ENCODE results near the gene GINS2. TPM values are rescaled to one million over a fixed set of nuclear protein-coding genes. Genes with fewer than 3 reads are reported as not detected.

GINS2 gene
- total RNA-seq, 1 experiment from 2014 or later = 53.3 TPM

- H3K9me2 ChIP-seq (ENCODE audit: insufficient read depth) = no peaks in the 10 kb centered on the region
- H3K27me3 ChIP-seq (ENCODE audit: insufficient read depth, low read length) = no peaks in the 10 kb centered on the region
- ChIA-PET CTCF (interaction anchor here (0.6 to 1.4 kb wide), 3 partner anchors 35 to 235 kb away, joined by 4 to 7 read pairs (median 4); no protein-coding TSS in a partner anchor), RAD21 (ENCODE audit: low non-redundant PET in 1 of 2, low total read pairs in 2 of 2, uncharacterized antibody in 2 of 2, unreplicated experiment in 2 of 2) (interaction anchor here in 1 of 2 experiments (0.6 kb wide), 1 partner anchor 304 kb away, joined by 3 read pairs; no protein-coding TSS in a partner anchor), POLR2A (no interaction called here)
- H3K4me2 ChIP-seq (ENCODE audit: low read length) = no peak overlapping the region
- H3K4me1 ChIP-seq (ENCODE audit: control insufficient read depth in 1 of 2, insufficient read depth in 2 of 2, low read length in 2 of 2) = peaks cover 9 to 42% of the 10 kb centered on the region in 2 experiments
- peaks cover 13% of the 10 kb centered on the region; the same call in 1 of the 2 replicates for H3K79me2 ChIP-seq (ENCODE audit: insufficient read depth, low read length)
- TF ChIP-seq RAD21 (IDR thresholded peaks at IDR 0.05; ENCODE audit: low read depth) = no peak
- TF ChIP-seq EGR1 (IDR thresholded peaks at IDR 0.05; ENCODE audit: low read depth) = no peak
- no peak for TF ChIP-seq SRF (IDR thresholded peaks at IDR 0.05; ENCODE audit: low read depth)
- no peak for TF ChIP-seq ZFX (IDR thresholded peaks at IDR 0.05)
- no peak for TF ChIP-seq CEBPB (IDR thresholded peaks at IDR 0.05; ENCODE audit: low read depth)
- no peak for TF ChIP-seq CTCF (IDR thresholded peaks at IDR 0.05 in 2 of 3, conservative IDR thresholded peaks at IDR 0.05 in 1 of 3; ENCODE audit: borderline replicate concordance in 1 of 3, insufficient read depth in 1 of 3, low read depth in 2 of 3, low read length in 2 of 3)
- no peak for TF ChIP-seq JUND (IDR thresholded peaks at IDR 0.05)
- no peak for TF ChIP-seq TCF7L2 (IDR thresholded peaks at IDR 0.05; ENCODE audit: borderline replicate concordance, extremely low read depth, insufficient read depth, insufficient read length)
- no peak for TF ChIP-seq ZNF274 (IDR thresholded peaks at IDR 0.05; ENCODE audit: low read depth, low read length)
- no peak for TF ChIP-seq CBX3 (IDR thresholded peaks at IDR 0.05; ENCODE audit: low read depth)
- no peak for TF ChIP-seq EZH2 (IDR thresholded peaks at IDR 0.05)
- TF ChIP-seq MAX (IDR thresholded peaks at IDR 0.05) = no peak
- no peak for TF ChIP-seq POLR2A (IDR thresholded peaks at IDR 0.05; ENCODE audit: borderline replicate concordance, extremely low read depth, insufficient read depth, insufficient read length)
- TF ChIP-seq YY1 (IDR thresholded peaks at IDR 0.05; ENCODE audit: extremely low read depth, insufficient replicate concordance, low read depth, low read length) = no peak
- TF ChIP-seq SIN3A (IDR thresholded peaks at IDR 0.05; ENCODE audit: low read depth) = no peak
- H3K4me3 ChIP-seq (replicated peaks in 1 of 2; ENCODE audit: low read depth in 1 of 2, low read length in 2 of 2) = no peak overlapping the region
- no peak overlapping the region for H3K27ac ChIP-seq (ENCODE audit: low read depth, low read length)
- DNase-seq (ENCODE audit: low read depth, low spot score) (no peak), ATAC-seq (no peak)
- peaks cover 9 to 21% of the 10 kb centered on the region in 2 experiments; a peak in 3 of 4 replicates for H3K36me3 ChIP-seq (ENCODE audit: control insufficient read depth in 1 of 2, insufficient read depth in 2 of 2, low read length in 2 of 2)
- H3K9ac ChIP-seq (ENCODE audit: low read length) = no peak overlapping the region
- no peaks in the 10 kb centered on the region for H3K9me3 ChIP-seq (ENCODE audit: control insufficient read depth in 1 of 2, insufficient read depth in 1 of 2, low read depth in 1 of 2, low read length in 2 of 2)
- BruUV-seq (replicated peaks) = no TSS peak
- H4K20me1 ChIP-seq (ENCODE audit: insufficient read depth) = peaks cover 8% of the 10 kb centered on the region; the same call in 1 of the 2 replicates
- intact Hi-C loops (cut with micrococcal nuclease) = no loop called here
- no peak overlapping the region for H2AFZ ChIP-seq (ENCODE audit: low read depth, low read length, poor library complexity, severe bottlenecking)
These were observed 37.7 kb downstream of the GINS2 start for GRCh38 chr16:85650844-85651628.
